ENCODE measurements around the gene CATSPERZ.

GRCh38 chr11:64352099-64352994 is 52.2 kb downstream of the CATSPERZ start:
- no peak for TF ChIP-seq CTCF (IDR thresholded peaks at IDR 0.05)
- TF ChIP-seq EP300 (IDR thresholded peaks at IDR 0.05; ENCODE audit: low read depth), result no peak
- no peak for TF ChIP-seq POLR2A (IDR thresholded peaks at IDR 0.05)

All from transverse colon (tissue), 3 donors.